ENCODE data around the gene EFR3B. TPM values are rescaled to one million over a fixed set of nuclear protein-coding genes. Genes with fewer than 3 reads are reported as not detected.
"Not testable (repeated sequence)": the region's sequence is repeated elsewhere in the genome, so short reads cannot be mapped to it uniquely, and the experiment has no call there.

The EFR3B gene
- total RNA-seq, 1 experiment from 2014 or later: not detected

DNA sequence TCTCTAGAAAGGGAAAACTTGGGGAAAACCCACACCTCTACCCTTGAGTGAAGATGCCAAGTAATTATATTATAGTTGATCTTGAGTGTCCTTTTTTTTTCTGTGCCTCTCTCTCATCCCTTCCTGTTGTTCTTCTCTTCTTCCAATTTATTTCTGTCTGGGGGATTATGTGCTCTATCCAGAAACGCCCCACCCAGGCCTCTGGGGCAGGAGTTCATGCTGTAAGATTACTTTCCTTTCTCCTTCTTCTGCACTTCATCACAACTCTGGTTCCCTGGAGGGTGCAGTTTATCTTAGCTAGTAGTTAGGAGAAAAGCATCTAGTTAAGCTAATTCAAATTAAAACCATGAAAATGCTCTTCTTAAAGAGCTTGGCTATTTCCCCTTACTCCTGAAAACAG, 39.8 kb upstream of the EFR3B start:
- TF ChIP-seq EZH2 (IDR thresholded peaks at IDR 0.05; ENCODE audit: low read depth): no peak
- TF ChIP-seq, protein P1, sequence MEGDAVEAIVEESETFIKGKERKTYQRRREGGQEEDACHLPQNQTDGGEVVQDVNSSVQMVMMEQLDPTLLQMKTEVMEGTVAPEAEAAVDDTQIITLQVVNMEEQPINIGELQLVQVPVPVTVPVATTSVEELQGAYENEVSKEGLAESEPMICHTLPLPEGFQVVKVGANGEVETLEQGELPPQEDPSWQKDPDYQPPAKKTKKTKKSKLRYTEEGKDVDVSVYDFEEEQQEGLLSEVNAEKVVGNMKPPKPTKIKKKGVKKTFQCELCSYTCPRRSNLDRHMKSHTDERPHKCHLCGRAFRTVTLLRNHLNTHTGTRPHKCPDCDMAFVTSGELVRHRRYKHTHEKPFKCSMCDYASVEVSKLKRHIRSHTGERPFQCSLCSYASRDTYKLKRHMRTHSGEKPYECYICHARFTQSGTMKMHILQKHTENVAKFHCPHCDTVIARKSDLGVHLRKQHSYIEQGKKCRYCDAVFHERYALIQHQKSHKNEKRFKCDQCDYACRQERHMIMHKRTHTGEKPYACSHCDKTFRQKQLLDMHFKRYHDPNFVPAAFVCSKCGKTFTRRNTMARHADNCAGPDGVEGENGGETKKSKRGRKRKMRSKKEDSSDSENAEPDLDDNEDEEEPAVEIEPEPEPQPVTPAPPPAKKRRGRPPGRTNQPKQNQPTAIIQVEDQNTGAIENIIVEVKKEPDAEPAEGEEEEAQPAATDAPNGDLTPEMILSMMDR (conservative IDR thresholded peaks at IDR 0.05): no peak

DNA sequence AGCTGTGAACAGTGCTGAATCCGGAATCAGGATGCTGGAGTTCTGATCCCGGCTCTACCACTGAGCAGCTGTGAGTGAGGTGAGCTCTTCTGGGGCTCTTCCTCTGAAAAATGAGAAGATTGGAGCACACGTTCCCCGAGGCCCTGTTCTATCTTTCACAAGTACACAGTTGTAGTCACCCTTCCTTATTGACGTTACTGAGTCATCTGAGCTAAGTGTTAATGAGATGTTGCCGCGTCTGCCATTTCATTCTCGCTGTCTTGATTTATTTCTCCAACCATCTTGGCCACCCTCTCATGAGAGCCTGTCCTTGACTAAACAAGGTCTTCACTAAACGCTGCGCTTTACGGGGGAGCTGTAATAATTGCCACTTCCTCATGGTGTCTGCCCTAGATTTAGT, 31.9 kb upstream of the EFR3B start:
- Histone ChIP-seq H3K9me3 (ENCODE audit: insufficient read depth, low read depth) (no peaks in the 10 kb centered on the region), H3K27ac (no peak overlapping the region), H3K9me2 (ENCODE audit: insufficient read depth) (no peaks in the 10 kb centered on the region), H3K4me1 (replicated peaks; ENCODE audit: insufficient read depth) (0 out of 2 replicates have a peak, but pooled peaks cover 3% of the 10 kb centered on the region), H3K36me3 (ENCODE audit: low read depth) (no peaks in the 10 kb centered on the region), H4K20me1 (ENCODE audit: insufficient read depth) (no peaks in the 10 kb centered on the region), H3K4me2 (peak overlapping the region; percentile 50), H3K4me3 (no peak overlapping the region), H3F3A (ENCODE audit: insufficient read depth, low read depth) (no peaks in the 10 kb centered on the region), H2AFZ (peak overlapping the region; percentile 61), H3K27me3 (ENCODE audit: insufficient read depth, low read depth) (no peaks in the 10 kb centered on the region), H3K79me2 (ENCODE audit: low read depth) (no peaks in the 10 kb centered on the region)
- ChIA-PET CTCF (no interaction called here), POLR2A (ENCODE audit: unreplicated experiment) (interaction anchor here (0.6 kb wide), 1 partner anchor 63 kb away, joined by 4 read pairs; no protein-coding TSS in a partner anchor)
- intact Hi-C loops (cut with micrococcal nuclease; ENCODE audit: unreplicated experiment): no loop called here
- DNase-seq: peak in 1 of 2 experiments; percentile 81
- TF ChIP-seq, protein P1 (conservative IDR thresholded peaks at IDR 0.05): no peak
- TF ChIP-seq EZH2 (IDR thresholded peaks at IDR 0.05; ENCODE audit: low read depth): no peak
- BruUV-seq (replicated peaks): no TSS peak

More for the DNA sequence above, 39.8 kb upstream of the EFR3B start:
- no peaks in the 10 kb centered on the region for H3K79me2 ChIP-seq (ENCODE audit: low read depth)
- peaks cover 11% of the 10 kb centered on the region; the same call in 1 of the 2 replicates for H3F3A ChIP-seq (ENCODE audit: insufficient read depth, low read depth)
- H3K27me3 ChIP-seq (ENCODE audit: insufficient read depth, low read depth): no peaks in the 10 kb centered on the region
- H3K36me3 ChIP-seq (ENCODE audit: low read depth): no peaks in the 10 kb centered on the region
- no peaks in the 10 kb centered on the region for H3K9me2 ChIP-seq (ENCODE audit: insufficient read depth)
- peaks cover 7% of the 10 kb centered on the region for H3K4me1 ChIP-seq (replicated peaks; ENCODE audit: insufficient read depth)
- H3K4me2 ChIP-seq: no peak overlapping the region
- H3K9me3 ChIP-seq (ENCODE audit: insufficient read depth, low read depth): no peaks in the 10 kb centered on the region
- H3K27ac ChIP-seq: no peak overlapping the region
- intact Hi-C loops (cut with micrococcal nuclease; ENCODE audit: unreplicated experiment): no loop called here
- no peak overlapping the region for H2AFZ ChIP-seq
- H3K4me3 ChIP-seq: no peak overlapping the region
- DNase-seq: no peak
- ChIA-PET CTCF (no interaction called here), POLR2A (ENCODE audit: unreplicated experiment) (no interaction called here)
- no peaks in the 10 kb centered on the region for H4K20me1 ChIP-seq (ENCODE audit: insufficient read depth)
- no TSS peak for BruUV-seq (replicated peaks)

DNA sequence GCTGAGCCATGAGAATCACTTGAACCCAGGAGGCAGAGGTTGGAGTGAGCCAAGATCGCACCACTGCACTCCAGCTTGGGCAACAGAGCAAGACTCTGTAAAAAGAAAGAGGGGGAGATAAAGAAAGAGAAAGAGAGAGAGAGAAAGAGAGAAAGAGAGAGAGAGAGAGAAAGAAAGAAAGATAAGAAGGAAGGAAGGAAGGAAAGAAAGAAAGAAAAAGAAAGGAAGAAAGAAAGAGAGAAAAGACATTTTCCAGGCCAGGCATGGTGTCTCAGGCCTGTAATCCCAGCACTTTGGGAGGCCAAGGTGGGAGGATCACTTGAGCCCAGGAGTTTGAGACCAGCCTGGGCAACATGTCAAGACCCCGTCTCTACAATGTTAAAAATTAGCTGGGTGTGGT, 30.5 kb upstream of the EFR3B start:
- POLR2A ChIA-PET (ENCODE audit: unreplicated experiment): interaction anchor here (0.6 kb wide), 1 partner anchor 877 kb away, joined by 6 read pairs; no protein-coding TSS in a partner anchor
- BruUV-seq (replicated peaks); CTCF ChIA-PET: not testable (repeated sequence)

DNA sequence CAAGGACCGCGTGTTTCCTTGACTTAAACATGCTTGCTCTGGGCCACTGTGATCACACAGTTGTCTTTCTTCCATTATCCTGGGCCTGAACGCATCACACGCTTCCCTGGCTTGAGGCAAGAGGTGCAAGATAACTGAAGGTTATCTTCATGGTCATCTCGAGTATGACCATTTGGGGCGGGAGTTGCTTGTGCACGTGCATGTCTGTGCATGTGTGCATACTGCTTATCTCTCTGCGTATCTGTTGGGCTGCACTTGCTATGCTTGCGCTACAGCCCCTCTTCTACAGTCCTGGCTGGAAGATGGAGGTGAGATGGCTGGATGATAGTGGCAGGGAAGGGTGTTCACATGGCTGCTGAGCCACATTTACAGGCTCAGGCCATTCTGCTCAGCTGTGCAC, 27.2 kb upstream of the EFR3B start:
- Histone ChIP-seq H3F3A (ENCODE audit: insufficient read depth, low read depth) (no peaks in the 10 kb centered on the region), H3K27me3 (ENCODE audit: insufficient read depth, low read depth) (no peaks in the 10 kb centered on the region), H4K20me1 (ENCODE audit: insufficient read depth) (no peaks in the 10 kb centered on the region), H3K4me3 (no peak overlapping the region), H3K4me1 (replicated peaks; ENCODE audit: insufficient read depth) (0 out of 2 replicates have a peak, but pooled peaks cover 2% of the 10 kb centered on the region), H3K36me3 (ENCODE audit: low read depth) (no peaks in the 10 kb centered on the region), H2AFZ (no peak overlapping the region), H3K27ac (no peak overlapping the region), H3K9me3 (ENCODE audit: insufficient read depth, low read depth) (no peaks in the 10 kb centered on the region), H3K4me2 (no peak overlapping the region), H3K9me2 (ENCODE audit: insufficient read depth) (no peaks in the 10 kb centered on the region), H3K79me2 (ENCODE audit: low read depth) (no peaks in the 10 kb centered on the region)
- no peak for DNase-seq
- CTCF ChIA-PET: no interaction called here
- no TSS peak for BruUV-seq (replicated peaks)
- POLR2A ChIA-PET (ENCODE audit: unreplicated experiment): no interaction called here
- intact Hi-C loops (cut with micrococcal nuclease; ENCODE audit: unreplicated experiment): no loop called here
- TF ChIP-seq, protein P1 (conservative IDR thresholded peaks at IDR 0.05): no peak
- TF ChIP-seq EZH2 (IDR thresholded peaks at IDR 0.05; ENCODE audit: low read depth): no peak

More for the DNA sequence above, 30.5 kb upstream of the EFR3B start:
- H3K9me2 ChIP-seq (ENCODE audit: insufficient read depth); H3K36me3 ChIP-seq (ENCODE audit: low read depth); H3K27ac ChIP-seq; intact Hi-C loops (cut with micrococcal nuclease; ENCODE audit: unreplicated experiment); H3K79me2 ChIP-seq (ENCODE audit: low read depth); H3F3A ChIP-seq (ENCODE audit: insufficient read depth, low read depth); DNase-seq; H4K20me1 ChIP-seq (ENCODE audit: insufficient read depth); H3K4me2 ChIP-seq; H2AFZ ChIP-seq; H3K4me1 ChIP-seq (replicated peaks; ENCODE audit: insufficient read depth); H3K27me3 ChIP-seq (ENCODE audit: insufficient read depth, low read depth); H3K9me3 ChIP-seq (ENCODE audit: insufficient read depth, low read depth); H3K4me3 ChIP-seq: not testable (repeated sequence)

All from PC-9 (cell line).